Limb (tissue), 2 donors: ENCODE results near the gene CENPH.
A peak's percentile ranks its signal among the peaks of the same experiment; 100 is the strongest.
"Not testable (repeated sequence)": the region's sequence is repeated elsewhere in the genome, so short reads cannot be mapped to it uniquely, and the experiment has no call there.

Source experiments
- DNase-seq, 2 donors: peaks; one replicate each; pipeline ENCODE4 v3.0.0-alpha.2; 2016; ENCODE audit errors: extremely low spot score in 2 of 2

Gene CENPH

DNA sequence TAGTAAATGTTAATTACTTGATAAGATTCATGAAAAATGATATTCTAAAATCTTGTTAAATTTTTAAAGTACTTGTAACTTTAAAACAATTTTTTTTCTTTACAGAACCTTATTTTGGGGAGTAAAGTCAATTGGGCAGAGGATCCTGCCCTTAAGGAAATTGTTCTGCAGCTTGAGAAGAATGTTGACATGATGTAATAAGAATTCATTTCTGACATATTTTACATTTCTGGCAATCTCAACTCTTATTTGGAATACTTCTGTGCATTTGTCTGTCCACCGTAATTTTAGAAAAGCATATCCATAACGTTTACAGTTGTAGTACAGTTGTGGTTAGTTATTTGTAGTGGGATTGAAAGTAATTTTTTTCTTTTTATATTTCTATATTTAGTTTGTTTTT, 20.2 kb downstream of the CENPH start:
- no peak for DNase-seq

DNA sequence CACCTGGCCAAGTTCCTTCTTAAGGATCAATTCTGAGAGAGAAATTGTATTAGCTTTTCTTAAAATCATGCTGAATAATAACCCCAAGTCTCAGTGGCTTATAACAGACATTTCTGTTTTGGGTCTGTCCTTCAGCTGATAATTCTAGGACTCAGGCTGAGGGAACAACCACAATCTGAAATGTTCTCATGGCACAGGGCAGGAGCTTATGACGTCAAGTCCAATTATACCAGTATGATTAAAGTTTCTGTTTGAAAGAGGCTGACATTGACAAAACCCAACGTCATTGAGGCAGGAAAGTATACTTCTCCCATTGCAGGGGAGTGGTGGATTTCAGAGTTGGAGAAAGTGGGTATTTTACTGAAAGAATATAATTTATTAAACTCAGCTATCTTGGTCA, 21.8 kb downstream of the CENPH start:
- no peak for DNase-seq

DNA sequence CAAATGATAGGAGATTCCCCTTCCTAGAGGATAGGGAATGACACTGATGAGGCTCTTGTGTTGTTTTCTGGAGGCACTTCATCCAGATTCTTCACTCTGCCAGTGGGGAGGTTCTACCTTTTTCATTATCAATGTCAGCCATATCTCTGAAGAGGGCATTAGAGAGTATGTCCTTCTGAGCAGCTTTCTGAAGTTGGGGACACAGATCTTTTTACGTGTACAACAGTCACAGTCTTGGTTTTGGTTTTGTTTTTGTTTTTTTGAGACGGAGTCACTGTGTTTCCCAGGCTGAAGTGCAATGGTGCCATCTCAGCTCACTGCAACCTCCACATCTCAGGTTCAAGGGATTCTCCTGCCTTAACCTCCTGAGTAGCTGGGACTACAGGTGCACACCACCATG, 22.6 kb downstream of the CENPH start:
- DNase-seq = no peak

DNA sequence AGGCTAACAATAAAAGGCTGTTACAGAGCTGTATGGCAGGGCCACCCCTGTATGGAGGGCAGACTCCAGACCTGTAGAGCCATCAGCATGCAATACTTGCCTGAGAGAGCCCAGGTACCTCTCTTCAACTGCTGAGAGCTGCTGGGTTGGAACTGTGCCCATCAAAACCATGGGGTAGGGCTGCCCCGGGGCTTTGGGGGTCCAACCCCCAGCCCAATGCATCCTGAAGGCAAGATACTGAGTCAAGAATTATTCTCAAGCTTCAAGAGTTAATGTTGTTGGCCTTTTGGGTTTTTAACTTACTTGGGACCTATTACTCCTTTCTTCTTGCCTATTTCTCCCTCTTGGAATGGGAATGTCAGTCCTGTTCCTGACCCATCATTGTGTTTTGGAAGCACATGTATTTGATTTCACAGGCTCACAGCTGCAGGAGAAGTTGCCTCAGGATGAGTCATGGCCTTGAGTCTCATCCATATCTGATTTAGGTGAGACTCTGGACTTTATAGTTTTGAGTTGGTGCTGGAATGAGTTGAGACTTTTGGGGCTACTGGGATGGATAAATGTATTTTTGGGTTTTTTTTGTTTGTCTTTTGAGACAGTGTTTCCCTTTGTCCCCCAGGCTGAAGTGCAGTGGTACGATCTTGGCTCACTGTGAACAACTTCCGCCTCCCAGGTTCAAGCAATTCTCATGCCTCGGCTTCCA, 24.3 kb downstream of the CENPH start:
- no peak for DNase-seq

DNA sequence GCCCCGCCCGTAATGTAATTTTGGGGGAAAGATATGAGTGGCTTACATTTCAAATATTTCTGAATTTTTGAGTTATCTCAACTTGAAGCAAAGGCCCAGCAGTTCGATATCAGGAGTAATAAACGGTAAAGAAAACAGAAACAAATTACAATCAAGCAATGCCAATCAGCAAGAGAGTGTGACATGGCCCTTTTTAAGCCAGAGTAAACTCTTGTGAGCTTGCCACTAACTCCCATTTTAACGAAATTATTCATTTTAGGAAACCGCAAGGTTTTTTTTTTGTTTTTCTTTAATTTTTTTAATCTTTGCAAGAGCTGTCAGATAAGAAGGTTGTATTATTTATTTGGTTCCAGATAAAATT, 27.7 kb downstream of the CENPH start:
- DNase-seq = no peak

DNA sequence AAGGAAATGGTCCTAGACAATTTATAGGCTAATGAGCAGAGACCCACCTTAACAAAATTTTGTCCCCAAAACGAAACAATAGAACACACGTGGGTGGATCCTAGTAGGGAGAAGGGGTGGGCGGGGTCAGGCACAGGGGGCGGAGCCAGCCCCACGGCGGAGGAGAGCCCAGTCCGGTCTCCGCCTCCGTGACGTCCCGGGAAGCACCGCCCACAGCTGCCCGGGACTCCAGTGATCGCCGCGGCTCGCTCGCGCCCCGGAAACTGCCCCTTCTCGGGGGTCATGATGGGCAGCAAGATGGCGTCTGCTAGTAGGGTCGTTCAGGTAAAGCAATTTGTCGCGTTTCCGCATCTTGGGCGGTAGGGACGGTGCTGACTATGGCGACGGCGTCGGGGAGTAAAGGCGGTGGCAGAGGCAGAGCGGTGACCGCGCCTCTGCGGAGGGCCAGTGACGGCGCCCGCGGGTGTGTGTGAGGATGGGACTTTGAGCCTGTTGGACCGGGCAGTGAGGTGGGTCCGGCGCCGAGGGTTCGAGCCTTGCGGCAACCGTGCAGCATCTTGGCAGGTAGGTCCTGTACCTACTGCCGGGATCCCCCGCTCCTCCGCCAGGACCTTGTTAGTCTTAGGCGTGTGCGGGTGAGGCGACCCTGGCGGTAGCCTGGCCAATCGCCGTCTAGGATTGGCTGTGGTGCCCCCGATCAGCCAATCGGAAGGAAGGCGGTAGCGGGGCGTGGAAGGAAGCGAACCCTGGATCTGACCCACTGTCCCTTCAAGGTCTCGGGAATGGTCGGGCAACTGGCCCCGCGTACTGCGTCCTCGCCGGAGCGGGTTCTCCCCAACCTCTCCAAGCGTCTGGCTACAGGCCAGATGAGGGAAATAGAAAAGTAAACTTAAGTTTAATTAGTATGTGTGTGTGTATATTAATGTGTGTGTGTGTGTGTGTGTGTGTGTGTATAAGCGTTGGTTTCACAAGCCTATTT, 28.5 kb downstream of the CENPH start:
- DNase-seq = peak; percentile 94 to 98

DNA sequence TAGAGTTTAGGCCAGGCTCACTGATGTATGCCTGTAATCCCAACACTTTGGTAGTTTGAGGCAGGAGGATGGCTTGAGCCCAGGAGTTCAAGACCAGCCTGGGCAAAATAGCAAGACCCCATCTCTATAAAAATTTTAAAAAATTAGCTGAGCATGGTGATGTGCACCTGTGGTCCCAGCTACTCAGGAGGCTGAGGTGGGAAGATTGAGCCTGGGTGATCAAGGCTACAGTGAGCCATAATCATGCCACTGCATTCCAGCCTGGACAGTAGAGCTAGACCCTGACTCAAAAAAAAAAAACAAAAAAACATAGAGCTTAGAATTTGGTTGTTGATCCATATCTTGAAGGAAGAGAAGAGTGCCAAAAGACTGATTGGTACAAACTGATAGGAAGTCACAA, 30.6 kb downstream of the CENPH start:
- no peak for DNase-seq

DNA sequence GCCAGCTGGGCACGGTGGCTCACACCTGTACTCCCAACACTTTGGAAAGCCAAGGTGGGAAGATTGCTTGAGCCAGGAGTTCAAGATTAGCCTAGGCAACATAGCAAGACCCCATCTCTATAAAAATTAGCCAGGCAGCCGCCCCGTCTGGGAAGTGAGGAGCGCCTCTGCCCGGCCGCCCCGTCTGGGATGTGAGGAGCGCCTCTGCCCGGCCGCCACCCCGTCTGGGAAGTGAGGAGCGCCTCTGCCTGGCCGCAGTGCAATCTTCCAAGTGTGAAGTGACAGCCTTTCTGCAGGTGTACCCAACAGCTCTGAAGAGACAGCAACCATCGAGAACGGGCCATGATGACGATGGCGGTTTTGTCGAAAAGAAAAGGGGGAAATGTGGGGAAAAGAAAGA, 31.0 kb downstream of the CENPH start:
- DNase-seq = not testable (repeated sequence)

DNA sequence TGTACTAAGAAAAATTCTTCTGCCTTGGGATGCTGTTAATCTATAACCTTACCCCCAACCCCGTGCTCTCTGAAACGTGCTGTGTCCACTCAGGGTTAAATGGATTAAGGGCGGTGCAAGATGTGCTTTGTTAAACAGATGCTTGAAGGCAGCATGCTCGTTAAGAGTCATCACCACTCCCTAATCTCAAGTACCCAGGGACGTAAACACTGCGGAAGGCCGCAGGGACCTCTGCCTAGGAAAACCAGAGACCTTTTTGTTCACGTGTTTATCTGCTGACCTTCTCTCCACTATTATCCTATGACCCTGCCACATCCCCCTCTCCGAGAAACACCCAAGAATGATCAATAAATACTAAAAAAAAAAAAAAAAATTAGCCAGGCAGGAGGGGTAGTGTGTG, 31.4 kb downstream of the CENPH start:
- DNase-seq = not testable (repeated sequence)

DNA sequence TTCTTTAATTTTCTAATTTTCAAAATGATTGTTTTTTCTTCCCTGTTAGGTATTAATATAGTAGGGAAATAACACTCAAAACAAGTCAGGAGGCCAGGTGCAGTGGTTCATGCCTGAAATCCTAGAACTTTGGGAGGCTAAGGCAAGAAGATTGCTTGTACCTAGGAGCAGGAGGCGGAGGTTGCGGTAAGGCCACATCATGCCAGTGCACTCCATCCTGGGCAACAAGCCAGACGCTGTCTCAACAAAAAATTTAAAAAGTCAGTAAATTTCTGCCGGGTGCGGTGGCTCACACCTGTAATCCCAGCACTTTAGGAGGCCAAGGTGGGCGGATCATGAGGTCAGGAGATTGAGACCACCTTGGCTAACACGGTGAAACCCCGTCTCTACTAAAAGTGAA, 35.1 kb downstream of the CENPH start:
- no peak for DNase-seq

DNA sequence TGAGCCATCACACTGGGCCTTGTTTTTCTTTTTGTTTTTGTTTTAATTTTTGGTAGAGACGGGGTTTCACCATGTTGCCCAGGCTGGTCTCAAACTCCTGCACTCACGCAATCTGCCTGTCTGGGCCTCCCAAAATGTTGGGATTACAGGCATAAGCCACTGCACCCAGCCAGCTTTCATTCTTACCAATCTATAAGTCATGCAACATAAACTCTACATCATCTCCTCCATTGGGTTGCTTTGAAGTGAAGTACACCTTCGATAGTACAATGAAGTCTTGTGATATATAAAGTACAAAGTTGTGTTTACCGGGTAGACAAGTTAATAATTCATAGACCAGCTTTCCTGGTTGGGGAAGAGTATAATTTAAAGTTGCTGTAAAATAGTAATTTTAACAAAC, 36.5 kb downstream of the CENPH start:
- DNase-seq = no peak

DNA sequence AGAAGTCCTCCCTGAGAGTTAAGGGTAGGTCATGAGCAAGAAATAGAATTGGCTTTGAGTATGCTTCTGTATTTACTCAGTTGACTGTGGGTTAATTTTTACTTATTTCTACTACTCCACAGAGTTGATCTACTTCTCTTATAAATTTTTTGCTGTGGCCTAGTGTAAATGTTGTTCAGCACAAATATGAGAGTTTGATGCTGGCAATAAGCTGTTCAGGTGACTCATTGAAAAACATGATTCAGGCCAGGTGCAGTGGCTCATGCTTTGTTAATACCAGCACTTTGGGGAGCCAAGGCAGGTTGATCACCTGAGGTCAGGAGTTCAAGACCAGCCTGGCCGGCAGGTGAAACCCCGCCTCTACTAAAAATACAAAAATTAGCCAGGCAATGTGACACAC, 40.8 kb downstream of the CENPH start:
- no peak for DNase-seq

DNA sequence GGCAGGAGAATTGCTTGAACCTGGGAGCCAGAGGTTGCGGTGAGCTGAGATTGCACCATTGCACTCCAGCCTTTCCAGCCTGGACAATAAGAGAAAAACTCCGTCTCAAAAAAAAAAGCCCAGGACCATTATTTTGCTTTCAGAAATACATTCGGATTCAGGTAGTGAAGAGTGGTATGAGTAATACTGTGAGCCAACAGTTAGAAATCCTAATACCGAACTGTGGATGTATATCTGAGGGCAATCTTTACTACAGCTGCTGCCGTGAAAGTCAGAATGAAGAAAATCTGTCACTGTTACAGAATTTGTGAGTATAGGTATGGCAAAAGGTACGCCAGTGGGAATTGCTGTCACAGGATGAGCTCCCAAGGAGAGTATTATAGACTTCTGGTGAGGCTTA, 41.9 kb downstream of the CENPH start:
- no peak for DNase-seq

DNA sequence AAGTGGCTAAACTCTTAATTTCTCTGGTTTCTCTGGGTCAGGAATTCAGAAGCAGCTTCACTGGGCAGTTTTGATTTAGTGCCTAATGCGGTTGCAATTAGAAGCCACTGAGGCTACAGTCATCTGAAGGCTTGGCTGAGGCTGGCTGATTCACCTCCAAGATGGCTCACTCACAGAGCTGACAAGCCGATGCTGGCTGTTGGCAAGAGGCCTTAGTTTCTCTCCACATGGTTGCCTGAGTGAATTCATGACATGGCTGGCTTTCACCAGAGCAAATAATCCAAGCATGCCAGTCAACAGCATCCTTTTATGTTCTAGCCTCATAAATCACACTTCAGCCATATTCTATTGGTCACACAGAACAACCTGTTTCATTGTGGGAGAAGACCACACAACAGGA, 42.5 kb downstream of the CENPH start:
- DNase-seq = no peak

DNA sequence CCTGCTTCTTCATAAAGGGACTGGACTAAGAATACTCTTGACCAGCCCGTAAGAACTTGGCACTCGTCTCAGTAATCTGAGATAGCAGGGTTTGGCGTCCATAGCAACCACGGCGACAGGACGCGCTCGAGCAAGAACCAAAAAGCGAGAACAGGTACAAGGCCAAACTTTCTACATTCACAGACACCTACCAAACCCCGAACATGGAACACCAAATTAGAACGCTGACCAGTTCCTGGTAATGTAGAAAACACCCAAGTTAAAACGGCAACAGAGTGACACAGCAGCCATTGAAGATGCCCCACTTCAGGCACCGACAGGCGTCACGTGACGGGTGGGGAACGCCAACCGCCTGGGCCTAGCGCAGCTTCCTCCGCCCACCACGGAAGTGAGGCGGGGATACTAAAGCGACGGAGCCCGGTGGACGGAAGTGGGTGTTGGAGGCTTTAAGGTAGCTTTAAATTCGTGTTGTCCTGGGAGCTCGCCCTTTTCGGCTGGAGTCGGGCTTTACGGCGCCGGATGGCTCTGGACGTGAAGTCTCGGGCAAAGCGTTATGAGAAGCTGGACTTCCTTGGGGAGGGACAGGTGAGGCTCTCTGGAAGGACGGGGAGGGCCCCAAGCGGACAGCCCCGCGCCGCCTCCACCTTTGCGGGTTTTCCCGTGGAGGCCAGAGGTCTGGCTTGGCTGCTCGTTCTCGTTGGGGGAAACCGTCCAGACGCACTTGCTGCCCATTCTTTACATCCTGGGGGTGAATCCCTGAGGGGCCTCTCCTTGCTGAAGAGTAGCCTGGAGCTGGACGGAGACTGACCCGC, 45.3 kb downstream of the CENPH start, which contains the start of gene CDK7:
TSS of gene CDK7 (plus strand) at position 430 of the 812 bp plus-strand sequence. CDS start at position 520, 90 bp downstream.
- peak; percentile 92 to 93 for DNase-seq

DNA sequence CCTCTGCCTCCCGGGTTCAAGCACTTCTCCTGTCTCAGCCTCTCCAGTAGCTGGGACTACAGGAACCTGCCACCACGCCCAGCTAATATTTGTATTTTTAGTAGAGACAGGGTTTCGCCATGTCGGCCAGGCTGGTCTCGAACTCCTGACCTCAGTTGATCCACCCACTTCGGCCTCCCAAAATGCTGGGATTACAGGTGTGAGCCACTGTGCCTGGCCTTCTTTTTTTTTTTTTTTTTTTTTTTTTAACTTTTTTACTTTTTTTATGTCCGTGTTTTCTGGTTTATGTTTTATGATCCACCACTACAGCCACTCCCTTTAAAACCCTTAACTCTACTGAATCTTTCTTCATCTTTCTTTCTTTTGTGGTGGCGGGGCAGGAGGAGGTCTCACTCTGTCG, 47.4 kb downstream of the CENPH start:
- not testable (repeated sequence) for DNase-seq

DNA sequence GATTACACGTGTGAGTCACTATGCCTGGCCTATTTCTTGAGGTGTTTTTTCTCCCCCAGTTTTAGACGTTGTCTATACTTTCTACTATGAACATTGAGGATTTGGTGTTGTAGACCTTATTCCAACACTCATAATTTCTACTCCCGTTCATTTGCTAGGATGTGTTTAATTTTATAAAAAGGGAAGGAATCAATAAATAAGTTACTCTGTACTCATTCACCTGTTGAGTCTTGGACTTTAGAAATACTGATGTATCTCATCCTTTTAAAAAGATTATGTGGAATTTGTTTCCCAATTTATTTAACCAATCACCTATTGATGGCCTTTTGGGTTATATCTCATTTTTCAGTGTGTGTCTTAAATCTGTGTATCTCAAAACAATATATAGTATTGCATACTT, 48.5 kb downstream of the CENPH start:
- DNase-seq = no peak

DNA sequence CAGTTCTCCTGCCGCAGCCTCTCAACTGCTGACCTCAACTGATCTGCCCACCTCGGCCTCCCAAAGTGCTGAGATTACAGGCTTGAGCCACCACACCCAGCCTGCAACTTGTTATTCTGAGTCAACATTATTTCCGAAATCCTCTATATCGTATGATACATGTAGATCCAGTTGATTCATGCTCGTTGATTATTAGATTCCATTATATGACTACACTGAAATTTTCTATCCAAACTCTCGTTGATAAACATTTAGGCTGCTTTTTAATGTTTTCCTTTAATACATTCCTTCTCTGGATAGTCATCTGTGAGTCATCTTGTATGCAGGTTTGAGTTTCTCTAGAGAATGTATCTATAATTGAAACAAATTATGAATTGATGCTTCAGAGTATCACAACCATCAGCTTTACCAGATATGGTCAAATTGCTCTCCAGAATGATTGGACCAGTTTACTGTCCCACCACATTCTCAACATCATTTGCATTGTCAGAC, 49.4 kb downstream of the CENPH start:
- no peak for DNase-seq

DNA sequence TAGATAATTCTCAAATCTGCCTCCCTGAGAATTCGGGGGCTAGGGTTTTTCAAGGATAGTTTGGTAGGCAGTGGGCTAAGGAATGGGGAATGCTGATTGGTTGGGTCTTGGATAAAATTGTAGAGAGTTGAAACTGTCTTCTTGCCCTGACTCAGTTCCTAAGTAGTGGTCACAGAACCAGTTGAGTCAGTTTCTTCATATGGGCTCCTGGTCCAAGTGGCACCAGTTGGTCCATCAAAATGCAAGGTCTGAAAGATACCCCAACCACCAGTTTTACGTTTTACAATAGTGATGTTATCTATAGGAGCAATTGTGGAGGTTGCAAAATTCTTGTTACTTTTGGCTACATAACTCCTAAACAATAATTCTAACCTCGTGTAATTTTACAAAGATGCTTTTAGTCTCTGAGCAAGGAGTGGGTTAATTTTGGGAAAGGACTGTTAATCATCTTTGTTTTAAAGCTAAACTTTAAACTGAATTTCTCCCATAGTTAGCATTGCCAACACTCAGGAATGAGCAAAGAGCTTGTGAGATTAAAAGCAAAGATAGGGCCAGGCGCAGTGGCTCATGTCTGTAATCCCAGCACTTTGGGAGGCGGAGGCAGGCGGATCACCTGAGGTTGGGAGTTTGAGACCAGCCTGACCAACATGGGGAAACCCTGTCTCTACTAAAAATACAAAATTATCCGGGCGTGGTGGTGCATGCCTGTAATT, 53.0 kb downstream of the CENPH start:
- DNase-seq = no peak

DNA sequence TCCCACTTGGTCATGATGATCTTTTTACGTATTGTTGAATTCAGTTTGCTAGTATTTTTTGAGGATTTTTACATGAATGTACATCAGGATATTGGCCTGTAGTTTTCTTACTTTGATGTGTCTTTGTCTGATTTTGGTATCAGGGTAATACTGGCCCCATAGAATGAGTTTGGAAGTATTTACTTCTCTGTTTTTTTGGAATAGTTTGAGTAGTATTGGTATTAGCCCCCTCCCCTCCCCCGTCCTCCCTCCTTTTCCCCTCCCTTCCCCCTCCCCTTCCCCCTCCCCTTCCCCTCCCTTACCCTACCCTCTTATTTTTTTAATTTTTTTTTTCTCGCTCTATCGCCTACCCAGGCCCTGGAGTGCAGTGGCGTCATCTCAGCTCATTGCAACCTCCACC, 55.6 kb downstream of the CENPH start:
- no peak for DNase-seq

DNA sequence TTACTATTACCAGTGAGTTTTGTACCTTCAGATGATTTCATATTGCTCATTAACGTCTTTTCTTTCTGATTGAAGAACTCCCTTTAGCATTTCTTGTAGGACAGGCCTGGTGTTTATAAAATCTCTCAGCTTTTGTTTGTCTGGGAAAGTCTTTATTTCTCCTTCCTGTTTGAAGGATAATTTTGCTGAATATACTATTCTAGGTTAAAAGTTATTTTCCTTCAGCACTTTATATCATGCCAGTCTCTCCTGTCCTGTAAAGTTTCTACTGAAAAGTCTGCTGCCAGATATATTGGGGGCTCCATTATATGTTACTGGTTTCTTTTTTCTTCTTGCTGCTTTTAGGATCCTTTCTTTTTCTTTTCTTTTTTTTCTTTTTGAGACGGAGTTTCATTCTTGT, 58.6 kb downstream of the CENPH start:
- no peak for DNase-seq
